PFSK-1 (cell line): ENCODE measurements around the gene CPO.

Experiments
- POLR2AphosphoS5 ChIP-seq: IDR thresholded peaks from 2 replicates; pipeline ENCODE4 v1.6.1; 2012; ENCODE audit warnings: low read depth, mild to moderate bottlenecking, control low read depth, low read length, moderate library complexity
- SIN3A ChIP-seq: IDR thresholded peaks from 2 replicates; pipeline ENCODE4 v1.6.1; 2012; ENCODE audit warnings: mild to moderate bottlenecking, low read length, moderate library complexity, borderline replicate concordance; ENCODE audit not compliant: insufficient read depth
- TAF1 ChIP-seq: IDR thresholded peaks from 2 replicates; pipeline ENCODE4 v1.6.1; 2012; ENCODE audit warnings: low read length, control low read depth, borderline replicate concordance; ENCODE audit not compliant: insufficient read depth

DNA sequence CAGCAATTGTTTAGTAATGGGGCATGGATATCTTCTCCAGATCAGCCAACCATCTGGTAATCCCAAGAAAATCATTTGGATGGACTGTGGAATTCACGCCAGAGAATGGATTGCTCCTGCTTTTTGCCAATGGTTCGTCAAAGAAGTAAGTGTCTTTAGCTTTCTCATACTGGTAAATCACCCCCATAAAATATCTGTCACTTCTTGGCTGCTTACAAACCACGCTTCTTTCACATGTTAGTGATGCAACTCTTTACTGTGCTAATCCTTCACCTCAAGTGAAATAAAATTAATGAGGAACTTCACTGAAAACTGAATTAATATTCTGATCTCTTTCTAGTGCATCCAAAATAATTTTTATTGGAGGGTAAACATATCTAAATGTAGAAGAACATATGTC lies 18.9 kb downstream of the CPO start:
- TF ChIP-seq TAF1 (no peak), SIN3A (no peak), POLR2AphosphoS5 (no peak)
